Breast epithelium (tissue), 3 donors: Measurements from ENCODE around the gene IRF5.

Experiments used
- POLR2A ChIP-seq: fragments of 450-650 bp; IDR thresholded peaks from one replicate; pipeline ENCODE4 v1.6.1; 2016; ENCODE audit warnings: antibody characterized with exemption, mild to moderate bottlenecking, moderate library complexity
- POLR2AphosphoS5 ChIP-seq, 3 donors: sonication (generic); formaldehyde crosslinking; IDR thresholded peaks; one replicate each; pipeline ENCODE4 v1.6.1; 2017; ENCODE audit warnings: antibody characterized with exemption in 3 of 3
- TF ChIP-seq, protein P1 (sequence below), 3 donors: fragments of 450-650 bp; IDR thresholded peaks; one replicate each; pipeline ENCODE4 v1.5.1; 2016 to 2017; ENCODE audit warnings: antibody characterized with exemption in 3 of 3, mild to moderate bottlenecking in 3 of 3, moderate library complexity in 3 of 3

DNA sequence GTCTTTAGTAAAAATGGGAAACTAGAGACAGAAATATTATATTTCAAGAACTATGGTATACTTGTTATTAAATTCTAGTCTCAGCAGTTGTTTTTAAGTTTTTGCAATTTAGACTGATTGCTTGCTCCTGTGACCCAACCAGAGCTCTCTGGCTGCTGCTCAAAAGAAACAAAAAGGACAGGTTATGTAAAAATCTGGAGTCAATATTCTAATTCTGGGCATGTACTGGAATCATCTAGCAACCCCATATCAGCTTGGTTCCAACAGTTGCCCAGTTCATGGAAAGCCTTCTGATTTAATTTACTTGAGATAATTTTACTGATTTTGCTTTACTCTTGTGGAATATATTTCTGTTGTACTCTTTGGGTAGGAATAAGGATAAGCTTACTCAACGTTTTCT, 37.5 kb upstream of the IRF5 start:
- TF ChIP-seq, protein P1, sequence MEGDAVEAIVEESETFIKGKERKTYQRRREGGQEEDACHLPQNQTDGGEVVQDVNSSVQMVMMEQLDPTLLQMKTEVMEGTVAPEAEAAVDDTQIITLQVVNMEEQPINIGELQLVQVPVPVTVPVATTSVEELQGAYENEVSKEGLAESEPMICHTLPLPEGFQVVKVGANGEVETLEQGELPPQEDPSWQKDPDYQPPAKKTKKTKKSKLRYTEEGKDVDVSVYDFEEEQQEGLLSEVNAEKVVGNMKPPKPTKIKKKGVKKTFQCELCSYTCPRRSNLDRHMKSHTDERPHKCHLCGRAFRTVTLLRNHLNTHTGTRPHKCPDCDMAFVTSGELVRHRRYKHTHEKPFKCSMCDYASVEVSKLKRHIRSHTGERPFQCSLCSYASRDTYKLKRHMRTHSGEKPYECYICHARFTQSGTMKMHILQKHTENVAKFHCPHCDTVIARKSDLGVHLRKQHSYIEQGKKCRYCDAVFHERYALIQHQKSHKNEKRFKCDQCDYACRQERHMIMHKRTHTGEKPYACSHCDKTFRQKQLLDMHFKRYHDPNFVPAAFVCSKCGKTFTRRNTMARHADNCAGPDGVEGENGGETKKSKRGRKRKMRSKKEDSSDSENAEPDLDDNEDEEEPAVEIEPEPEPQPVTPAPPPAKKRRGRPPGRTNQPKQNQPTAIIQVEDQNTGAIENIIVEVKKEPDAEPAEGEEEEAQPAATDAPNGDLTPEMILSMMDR (IDR thresholded peaks at IDR 0.05) = no peak
- TF ChIP-seq POLR2AphosphoS5 (IDR thresholded peaks at IDR 0.05) (no peak), POLR2A (no peak)
